GM23338 (cell line): ENCODE data around the gene MERTK. TPM values are rescaled to one million over a fixed set of nuclear protein-coding genes. Genes with fewer than 3 reads are reported as not detected.

Experiments
- ATAC-seq: fragments of 200-7000 bp; cut with Tn5 transposase; 3 replicates; pipeline ENCODE4 v1.9.1; 2020
- DNase-seq: peaks from one replicate; pipeline ENCODE4 v3.0.0-alpha.2; 2015; ENCODE audit warnings: low spot score
- H2AFZ ChIP-seq: fragments of 200-600 bp; sonication (generic); 2 replicates; pipeline ENCODE4 v1.8.0; 2016; ENCODE audit warnings: antibody characterized with exemption, mild to moderate bottlenecking, moderate library complexity
- H3F3A ChIP-seq: fragments of 200-600 bp; sonication (generic); replicated peaks from 2 replicates; pipeline ENCODE4 v1.8.0; 2017; ENCODE audit warnings: antibody characterized with exemption, mixed run types, low read depth
- H3K27ac ChIP-seq: fragments of 200-600 bp; sonication (generic); 2 replicates; pipeline ENCODE4 v1.6.1; 2016; ENCODE audit warnings: low read depth
- H3K27me3 ChIP-seq: fragments of 200-600 bp; sonication (generic); 2 replicates; pipeline ENCODE4 v1.8.0; 2016; ENCODE audit warnings: mild to moderate bottlenecking, mixed run types, moderate library complexity; ENCODE audit not compliant: insufficient read depth
- H3K36me3 ChIP-seq: fragments of 200-600 bp; sonication (generic); 2 replicates; pipeline ENCODE4 v1.8.0; 2016; ENCODE audit warnings: mild to moderate bottlenecking; ENCODE audit not compliant: insufficient read depth
- H3K4me1 ChIP-seq: fragments of 200-600 bp; sonication (generic); 2 replicates; pipeline ENCODE4 v1.8.0; 2016; ENCODE audit warnings: mild to moderate bottlenecking, moderate library complexity; ENCODE audit not compliant: insufficient read depth
- H3K4me2 ChIP-seq: fragments of 200-600 bp; sonication (generic); 2 replicates; pipeline ENCODE4 v1.7.1; 2017; ENCODE audit warnings: mixed run types
- H3K4me3 ChIP-seq: fragments of 200-600 bp; sonication (generic); 2 replicates; pipeline ENCODE4 v1.6.1; 2016; ENCODE audit warnings: mixed run types
- H3K79me2 ChIP-seq: fragments of 200-600 bp; sonication (generic); replicated peaks from 2 replicates; pipeline ENCODE4 v1.8.0; 2017; ENCODE audit warnings: mild to moderate bottlenecking; ENCODE audit not compliant: insufficient read depth
- H3K9me2 ChIP-seq: fragments of 200-600 bp; sonication (generic); 2 replicates; pipeline ENCODE4 v1.8.0; 2017; ENCODE audit not compliant: insufficient read depth
- H4K20me1 ChIP-seq: fragments of 200-600 bp; sonication (generic); replicated peaks from 2 replicates; pipeline ENCODE4 v1.8.0; 2017; ENCODE audit warnings: mild to moderate bottlenecking; ENCODE audit not compliant: insufficient read depth
- H3K27ac Mint-ChIP-seq: 2 replicates; pipeline ENCODE4 v1.8.0; 2020; ENCODE audit warnings: inconsistent platforms, mild to moderate bottlenecking, moderate library complexity, mixed read lengths
- H3K27me3 Mint-ChIP-seq: 3 replicates; pipeline ENCODE4 v1.8.0; 2022; ENCODE audit warnings: low read depth, mild to moderate bottlenecking, moderate library complexity, mixed read lengths, inconsistent platforms; ENCODE audit not compliant: insufficient read depth, poor library complexity
- H3K36me3 Mint-ChIP-seq: 3 replicates; pipeline ENCODE4 v1.8.0; 2021; ENCODE audit warnings: low read depth, mild to moderate bottlenecking, inconsistent platforms, moderate library complexity, mixed read lengths
- H3K4me1 Mint-ChIP-seq: 3 replicates; pipeline ENCODE4 v1.8.0; 2020; ENCODE audit warnings: mild to moderate bottlenecking, inconsistent platforms, mixed read lengths
- H3K4me3 Mint-ChIP-seq: 3 replicates; pipeline ENCODE4 v1.8.0; 2021; ENCODE audit warnings: moderate library complexity, mild to moderate bottlenecking, inconsistent platforms, mixed read lengths
- H3K9me3 Mint-ChIP-seq: 3 replicates; pipeline ENCODE4 v1.8.0; 2020; ENCODE audit warnings: moderate library complexity, mild to moderate bottlenecking, inconsistent platforms, mixed read lengths
- JUNB ChIP-seq: IDR thresholded peaks from one replicate; pipeline ENCODE4 v1.6.1; 2016; ENCODE audit warnings: antibody characterized with exemption; ENCODE audit not compliant: unreplicated experiment
- NANOG ChIP-seq: IDR thresholded peaks from 2 replicates; pipeline ENCODE4 v1.6.1; 2016; ENCODE audit warnings: antibody characterized with exemption, borderline replicate concordance
- STAT1 ChIP-seq: IDR thresholded peaks from one replicate; pipeline ENCODE4 v1.6.1; 2016; ENCODE audit warnings: antibody characterized with exemption; ENCODE audit not compliant: unreplicated experiment
- ZNF114 ChIP-seq: fragments of 250-450 bp; sonication (Bioruptor Pico); IDR thresholded peaks from 2 replicates; pipeline ENCODE4 v1.5.0; 2020; ENCODE audit warnings: mild to moderate bottlenecking, moderate library complexity
- ZNF462 ChIP-seq: fragments of 250-450 bp; sonication (Bioruptor Pico); IDR thresholded peaks from 2 replicates; pipeline ENCODE4 v1.5.0; 2020; ENCODE audit warnings: mild to moderate bottlenecking, moderate library complexity
- polyA plus RNA-seq: library from polyadenylated mRNA; unstranded; fragments of >200 nt; fragmentation: Nextera tagmentation; extraction: Ambion mirVana; gene quantifications from 2 replicates; pipeline ENCODE4 v1.2.1, GENCODE V29; 2016
- total RNA-seq: library from RNA; depleted of rRNA; stranded (reverse); fragments of >200 nt; shearing (Covaris generic); gene quantifications from 2 replicates; pipeline ENCODE4 v1.2.3, GENCODE V29; 2014

MERTK gene
- total and polyA plus RNA-seq, 2 experiments from 2014 or later, result 3.0 to 9.0 TPM

GRCh38 chr2:112034924-112035323, 136.5 kb downstream of the MERTK start:
- no peak for DNase-seq
- H3K36me3 Mint-ChIP-seq, result peaks cover 1% of the 10 kb centered on the region; the same call in 1 of the 3 replicates

More at GRCh38 chr2:112034924-112035323, 136.5 kb downstream of the MERTK start:
- TF ChIP-seq ZNF462 (CRISPR knock-in tag), result no peak
- TF ChIP-seq NANOG, result no peak
- no peak for TF ChIP-seq JUNB
- no peak for TF ChIP-seq ZNF114 (CRISPR knock-in tag)
- no peak for TF ChIP-seq STAT1
- Mint-ChIP-seq H3K4me1 (peaks cover 20% of the 10 kb centered on the region), H3K9me3 (peaks cover 3% of the 10 kb centered on the region; the same call in 1 of the 3 replicates), H3K27ac (no peak overlapping the region), H3K27me3 (peaks cover 2% of the 10 kb centered on the region), H3K4me3 (no peak overlapping the region)
- no peaks in the 10 kb centered on the region for H3K36me3 ChIP-seq
- H4K20me1 ChIP-seq, result no peaks in the 10 kb centered on the region
- no peak overlapping the region for H3K4me3 ChIP-seq
- H3K9me2 ChIP-seq, result 0 out of 2 replicates have a peak, but pooled peaks cover 2% of the 10 kb centered on the region
- no peak overlapping the region for H3K4me2 ChIP-seq
- peaks cover 4% of the 10 kb centered on the region; the same call in 1 of the 2 replicates for H3F3A ChIP-seq
- H3K4me1 ChIP-seq, result peaks cover 17% of the 10 kb centered on the region
- no peak for ATAC-seq
- no peak overlapping the region for H2AFZ ChIP-seq
- no peaks in the 10 kb centered on the region for H3K27me3 ChIP-seq
- H3K79me2 ChIP-seq, result no peaks in the 10 kb centered on the region
- H3K27ac ChIP-seq, result no peak overlapping the region
